Hematopoietic multipotent progenitor cell treated with erythropoietin and hydrocortisone succinate and interleukin-3 and kit ligand, for 15 days (in vitro differentiated cells): ENCODE results near the gene SUSD2.
"Not testable (repeated sequence)": the region's sequence is repeated elsewhere in the genome, so short reads cannot be mapped to it uniquely, and the experiment has no call there.

ENCODE experiments used
- DNase-seq: peaks from one replicate; pipeline ENCODE4 v3.0.0-alpha.2; 2015; ENCODE audit warnings: low spot score

Gene SUSD2

GRCh38 chr22:24213111-24213510, 31.8 kb downstream of the SUSD2 start:
- DNase-seq = not testable (repeated sequence)

- no peak for DNase-seq
Observed at GRCh38 chr22:24214467-24215285, 33.4 kb downstream of the SUSD2 start.

GRCh38 chr22:24216541-24217209, 35.4 kb downstream of the SUSD2 start:
- DNase-seq = no peak

DNA sequence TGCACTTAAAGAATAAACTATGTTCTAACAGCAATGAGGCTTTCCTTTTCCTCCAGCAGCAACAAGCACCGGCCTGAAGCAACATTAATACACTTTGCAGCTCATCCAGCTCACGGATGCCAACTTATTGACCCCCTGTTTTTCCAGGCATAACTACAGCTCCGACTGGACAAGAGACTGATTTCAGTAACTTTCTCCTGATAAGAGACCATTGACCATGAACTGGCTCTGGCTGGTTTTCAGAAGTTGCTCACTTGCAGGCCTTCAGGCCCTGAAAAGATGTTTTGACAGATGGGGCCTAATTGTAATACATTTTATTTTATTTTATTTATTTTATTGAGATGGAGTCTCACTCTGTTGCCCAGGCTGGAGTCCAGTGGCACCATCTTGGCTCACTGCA, 36.1 kb downstream of the SUSD2 start:
- DNase-seq = no peak

DNA sequence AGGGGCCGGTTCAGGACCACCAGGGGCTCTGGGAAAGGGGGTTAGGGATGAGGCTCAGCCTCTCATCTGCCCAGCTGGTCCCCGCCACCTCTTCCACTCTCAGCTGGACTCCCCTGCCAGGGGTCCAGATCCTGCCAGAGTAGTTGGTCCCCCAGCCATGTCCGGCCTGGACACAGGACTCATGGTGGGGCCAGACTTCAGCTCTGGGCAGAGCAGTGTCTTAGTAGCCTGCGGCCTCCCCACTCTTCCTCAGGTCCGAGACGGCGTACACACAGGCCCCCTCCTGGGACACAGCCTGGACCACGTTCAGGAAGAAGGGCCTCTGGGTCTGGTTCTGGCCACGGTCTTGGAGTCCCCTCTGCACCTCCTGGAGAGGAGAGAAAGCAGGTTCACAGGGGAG, 38.5 kb downstream of the SUSD2 start:
- DNase-seq = no peak

DNA sequence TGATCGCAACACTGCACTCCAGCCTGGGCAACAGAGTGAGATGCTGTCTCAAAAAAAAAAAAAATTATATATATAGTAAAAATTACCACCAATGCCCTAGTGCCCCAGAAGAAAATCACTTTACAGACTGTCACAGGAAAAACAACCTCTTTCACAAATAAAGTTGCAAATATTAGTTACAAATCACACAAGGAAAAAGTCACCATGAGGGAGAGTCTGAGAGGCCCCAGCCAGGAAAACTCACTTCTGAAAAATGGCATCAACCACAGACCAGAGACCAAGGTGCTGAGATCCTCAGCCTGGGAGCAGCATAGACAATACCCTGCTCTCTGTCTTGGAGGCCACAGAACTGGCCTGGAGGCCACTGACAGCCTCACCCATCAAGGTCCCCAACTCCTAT, 43.2 kb downstream of the SUSD2 start:
- DNase-seq = no peak

DNA sequence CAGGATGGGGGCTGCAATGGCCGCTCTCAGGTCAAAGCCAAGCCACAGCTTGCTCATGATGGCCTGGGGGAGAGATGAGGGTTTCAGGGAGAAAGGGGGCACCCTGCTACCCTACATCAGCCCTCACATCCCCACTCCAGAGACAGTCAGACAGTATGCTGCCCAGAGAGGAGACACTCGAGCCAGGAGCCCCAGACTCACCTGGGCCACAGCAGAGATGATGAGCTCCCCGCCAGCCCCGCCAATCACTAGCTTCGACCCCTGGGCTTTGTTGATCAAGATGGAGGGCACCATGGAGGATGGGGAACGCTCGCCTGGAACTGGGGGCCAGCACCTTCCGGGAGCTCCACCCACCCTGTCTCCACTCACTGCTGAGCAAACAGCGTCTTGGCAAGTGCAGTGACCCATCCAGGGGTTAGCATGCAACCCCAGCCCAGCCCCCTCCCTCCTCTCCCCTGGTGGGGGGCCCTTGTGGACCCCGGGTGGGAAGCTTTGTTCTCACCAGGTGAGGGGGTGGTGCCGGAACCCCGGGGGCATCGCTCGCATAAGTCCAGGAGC, 43.8 kb downstream of the SUSD2 start:
- no peak for DNase-seq

DNA sequence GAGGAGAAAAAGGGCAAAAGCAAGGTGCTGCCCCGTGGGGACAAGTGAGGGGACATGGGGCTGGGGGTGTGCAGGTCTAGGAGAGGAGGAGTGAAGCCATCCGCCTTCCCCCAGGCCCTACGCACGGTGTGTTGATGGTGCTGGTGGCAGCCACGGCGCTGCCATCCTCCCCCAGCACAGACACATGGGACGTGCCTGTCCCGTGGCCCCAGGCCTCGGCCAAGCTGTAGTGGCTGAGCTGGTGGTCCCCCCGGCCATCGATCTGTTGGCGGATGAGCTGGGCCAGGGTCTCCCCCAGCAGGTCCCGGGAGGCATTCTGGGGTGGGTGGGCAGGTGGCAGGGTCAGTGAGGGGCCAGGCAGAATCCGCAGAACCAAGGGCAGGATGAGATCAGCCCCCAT, 44.7 kb downstream of the SUSD2 start:
- no peak for DNase-seq

GRCh38 chr22:24230911-24231656, 49.8 kb downstream of the SUSD2 start:
- peak; percentile 61 for DNase-seq

DNA sequence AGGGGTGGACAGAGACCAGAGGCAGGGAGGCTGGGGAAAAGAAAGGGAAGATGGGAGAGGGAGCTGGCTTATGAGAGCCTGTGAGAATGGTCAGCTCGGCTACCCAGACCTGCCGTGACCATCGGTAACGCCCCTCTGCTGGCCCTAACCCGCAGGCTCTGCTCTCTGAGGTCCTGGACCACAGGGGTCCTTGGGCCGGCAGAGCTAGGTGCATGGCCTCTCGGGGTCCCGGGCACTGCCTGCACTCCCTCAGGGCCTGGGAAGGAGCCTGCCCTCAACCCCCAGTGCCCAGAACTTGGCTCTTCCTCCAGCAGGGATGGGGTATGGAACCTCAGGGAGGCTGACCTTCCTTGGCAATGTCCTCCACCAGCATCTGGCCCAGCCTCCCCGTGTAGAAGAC, 50.4 kb downstream of the SUSD2 start:
- no peak for DNase-seq

DNA sequence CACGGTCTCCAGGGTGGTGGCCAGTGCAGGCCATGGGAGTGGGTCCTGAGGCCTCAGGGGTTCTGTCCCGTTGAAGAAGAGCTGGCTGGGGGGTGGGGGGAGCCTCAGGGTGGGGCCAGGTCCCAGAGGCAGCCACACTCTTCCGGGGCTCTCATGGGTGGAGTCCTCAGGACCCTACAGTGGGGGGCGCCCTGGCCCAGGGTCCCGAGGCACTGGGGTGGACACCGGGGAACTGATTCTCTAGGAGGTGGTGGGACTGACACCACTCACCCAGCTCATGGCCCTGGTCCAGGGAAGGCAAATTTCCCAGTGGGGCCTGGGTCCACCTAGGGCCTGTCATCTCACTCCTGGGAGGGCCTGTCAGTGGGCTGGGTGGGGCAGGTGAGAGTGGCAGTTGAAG, 50.8 kb downstream of the SUSD2 start:
- no peak for DNase-seq

DNA sequence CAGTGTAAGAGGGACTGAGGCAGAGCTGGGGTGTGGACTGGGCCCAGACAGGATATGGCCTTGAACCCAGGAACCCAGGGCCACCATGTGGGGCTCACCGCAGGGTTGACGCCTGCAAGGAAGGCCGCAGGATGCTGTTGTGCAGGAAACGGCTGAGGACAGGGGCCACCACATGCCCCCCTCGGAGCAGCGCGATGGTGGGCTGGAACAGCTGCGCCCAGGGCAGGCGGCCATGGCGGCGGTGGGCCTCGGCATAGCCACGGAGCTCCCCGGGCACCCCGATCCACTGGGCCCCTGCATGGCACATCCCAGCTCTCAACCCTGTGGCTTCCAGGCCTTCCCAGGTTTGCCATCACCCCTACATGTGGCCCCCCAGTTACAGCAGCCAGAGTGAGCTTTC, 51.4 kb downstream of the SUSD2 start:
- no peak for DNase-seq

GRCh38 chr22:24233235-24233634, 51.9 kb downstream of the SUSD2 start:
- DNase-seq = no peak

GRCh38 chr22:24233816-24234215, 52.5 kb downstream of the SUSD2 start:
- DNase-seq = no peak

- no peak for DNase-seq
Observed at GRCh38 chr22:24235315-24235714, 54.0 kb downstream of the SUSD2 start.

DNA sequence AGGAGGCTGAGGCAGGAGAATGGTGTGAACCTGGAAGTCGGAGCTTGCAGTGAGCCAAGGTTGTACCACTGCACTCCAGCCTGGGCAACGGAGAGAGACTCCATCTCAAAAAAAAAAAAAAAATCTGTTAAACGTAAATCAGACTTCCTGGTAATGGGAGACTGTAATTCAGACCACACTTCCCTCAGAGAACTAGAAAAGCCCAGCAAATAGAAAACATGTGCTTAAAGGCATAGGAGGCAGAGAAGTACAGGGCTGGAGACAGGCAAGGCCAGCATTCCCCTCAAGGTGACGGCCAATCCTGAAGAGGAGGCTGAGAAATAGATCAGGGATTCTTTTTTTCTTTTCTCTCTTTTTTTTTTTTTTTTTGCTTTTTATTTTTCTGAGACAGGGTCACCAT, 55.4 kb downstream of the SUSD2 start:
- no peak for DNase-seq

DNA sequence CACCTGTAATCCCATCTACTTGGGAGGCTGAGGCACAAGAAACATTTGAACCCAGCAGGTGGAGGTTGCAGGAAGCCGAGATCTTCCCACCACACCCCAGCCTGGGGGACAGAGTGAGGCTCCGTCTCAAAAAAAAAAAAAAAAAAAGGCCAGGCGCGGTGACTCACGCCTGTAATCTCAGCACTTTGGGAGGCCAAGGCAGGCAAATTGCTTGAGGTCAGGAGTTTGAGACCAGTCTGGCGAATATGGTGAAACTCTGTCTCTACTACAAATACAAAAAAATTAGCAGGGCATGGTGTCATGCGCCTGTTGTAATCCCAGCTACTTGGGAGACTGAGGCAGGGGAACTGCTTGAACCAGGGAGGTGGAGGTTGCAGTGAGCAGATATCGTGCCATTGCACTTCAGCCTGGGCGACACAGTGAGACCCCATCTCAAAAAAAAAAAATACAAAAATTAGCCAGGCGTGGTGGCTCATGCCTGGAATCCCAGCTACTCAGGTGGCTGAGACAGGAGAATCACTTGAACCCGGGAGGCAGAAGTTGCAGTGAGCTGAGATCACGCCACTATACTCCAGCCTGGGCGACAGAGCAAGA, 56.9 kb downstream of the SUSD2 start:
- not testable (repeated sequence) for DNase-seq
